ENCODE results near the gene ZNF133.

The ZNF133 gene

GRCh38 chr20:18279242-18279641 lies 9.1 kb upstream of the ZNF133 start:
- no peak overlapping the region for H3K27ac ChIP-seq
- DNase-seq (ENCODE audit: low read depth, low spot score), result no peak

- no peak overlapping the region for H3K27ac ChIP-seq
- no peak for DNase-seq (ENCODE audit: low read depth, low spot score)
Observed at GRCh38 chr20:18284805-18285533, 3.4 kb upstream of the ZNF133 start.

- DNase-seq (ENCODE audit: low read depth, low spot score), result no peak
- peak overlapping the region; percentile 91 for H3K27ac ChIP-seq
Observed at GRCh38 chr20:18287546-18287914, 797 bp upstream of the ZNF133 start.

- no peak for DNase-seq (ENCODE audit: low read depth, low spot score)
- peak overlapping the region; percentile 91 for H3K27ac ChIP-seq
Observed at GRCh38 chr20:18288749-18289267, 481 bp downstream of the ZNF133 start.

- peak overlapping the region; percentile 91 for H3K27ac ChIP-seq
- DNase-seq (ENCODE audit: low read depth, low spot score), result no peak
Observed at GRCh38 chr20:18289306-18289705, 979 bp downstream of the ZNF133 start.

GRCh38 chr20:18299364-18299763 lies 11.0 kb downstream of the ZNF133 start:
- H3K27ac ChIP-seq, result no peak overlapping the region
- no peak for DNase-seq (ENCODE audit: low read depth, low spot score)

- DNase-seq (ENCODE audit: low read depth, low spot score), result no peak
- H3K27ac ChIP-seq, result no peak overlapping the region
Observed at GRCh38 chr20:18304618-18305017, 16.3 kb downstream of the ZNF133 start.

- no peak overlapping the region for H3K27ac ChIP-seq
- no peak for DNase-seq (ENCODE audit: low read depth, low spot score)
Observed at GRCh38 chr20:18307301-18307700, 19.0 kb downstream of the ZNF133 start.

GRCh38 chr20:18310051-18310450 lies 21.7 kb downstream of the ZNF133 start:
- DNase-seq (ENCODE audit: low read depth, low spot score), result no peak

GRCh38 chr20:18310592-18310991 lies 22.3 kb downstream of the ZNF133 start:
- H3K27ac ChIP-seq, result peak overlapping the region; percentile 18
- no peak for DNase-seq (ENCODE audit: low read depth, low spot score)

More at GRCh38 chr20:18310051-18310450, 21.7 kb downstream of the ZNF133 start:
- peak overlapping the region; percentile 13 for H3K27ac ChIP-seq

GRCh38 chr20:18312723-18313122 lies 24.4 kb downstream of the ZNF133 start:
- DNase-seq (ENCODE audit: low read depth, low spot score), result no peak
- H3K27ac ChIP-seq, result peak overlapping the region; percentile 96

- DNase-seq (ENCODE audit: low read depth, low spot score), result peak; percentile 39
- H3K27ac ChIP-seq, result peak overlapping the region; percentile 96
Observed at GRCh38 chr20:18313411-18313810, 25.1 kb downstream of the ZNF133 start.

GRCh38 chr20:18314786-18315406 lies 26.6 kb downstream of the ZNF133 start:
- peak; percentile 98 for DNase-seq (ENCODE audit: low read depth, low spot score)
- H3K27ac ChIP-seq, result peak overlapping the region; percentile 96

- no peak for DNase-seq (ENCODE audit: low read depth, low spot score)
- no peak overlapping the region for H3K27ac ChIP-seq
Observed at GRCh38 chr20:18316166-18316565, 27.8 kb downstream of the ZNF133 start.

GRCh38 chr20:18321316-18321715 lies 33.0 kb downstream of the ZNF133 start:
- H3K27ac ChIP-seq, result no peak overlapping the region
- no peak for DNase-seq (ENCODE audit: low read depth, low spot score)

- DNase-seq (ENCODE audit: low read depth, low spot score), result no peak
- H3K27ac ChIP-seq, result no peak overlapping the region
Observed at GRCh38 chr20:18321976-18322950, 33.9 kb downstream of the ZNF133 start.

- no peak overlapping the region for H3K27ac ChIP-seq
- no peak for DNase-seq (ENCODE audit: low read depth, low spot score)
Observed at GRCh38 chr20:18323705-18324104, 35.4 kb downstream of the ZNF133 start.

- DNase-seq (ENCODE audit: low read depth, low spot score), result no peak
- H3K27ac ChIP-seq, result no peak overlapping the region
Observed at GRCh38 chr20:18324596-18325089, 36.3 kb downstream of the ZNF133 start.

- no peak overlapping the region for H3K27ac ChIP-seq
- DNase-seq (ENCODE audit: low read depth, low spot score), result no peak
Observed at GRCh38 chr20:18326990-18327389, 38.7 kb downstream of the ZNF133 start.

GRCh38 chr20:18331694-18332093 lies 43.4 kb downstream of the ZNF133 start:
- no peak for DNase-seq (ENCODE audit: low read depth, low spot score)
- H3K27ac ChIP-seq, result no peak overlapping the region

Measured in epithelial cell of prostate (primary cell).